Fibroblast of lung (primary cell): Measurements from ENCODE around the gene POM121L2.

Experiments used
- CTCF ChIP-seq, 2 donors: IDR thresholded peaks in 1 of 2; conservative IDR thresholded peaks in 1 of 2; 1 replicate in 1 of 2; 2 replicates in 1 of 2; pipeline ENCODE4 v1.5.1; 2011 to 2012; ENCODE audit warnings: low read length in 2 of 2, control low read depth in 1 of 2, inconsistent platforms in 1 of 2, low read depth in 1 of 2, mild to moderate bottlenecking in 1 of 2
- EZH2 ChIP-seq: IDR thresholded peaks from 2 replicates; pipeline ENCODE4 v1.5.1; 2012; ENCODE audit warnings: low read length, control low read depth, mild to moderate bottlenecking; ENCODE audit errors: missing control alignments

GRCh38 chr6:27296106-27296783, 15.8 kb downstream of the POM121L2 start:
- no peak for TF ChIP-seq CTCF (conservative IDR thresholded peaks at IDR 0.05 in 1 of 2, IDR thresholded peaks at IDR 0.05 in 1 of 2; ENCODE audit: low read depth in 1 of 2, low read length in 2 of 2)
- no peak for TF ChIP-seq EZH2
